ENCODE data around the gene PDE8B.

DNA sequence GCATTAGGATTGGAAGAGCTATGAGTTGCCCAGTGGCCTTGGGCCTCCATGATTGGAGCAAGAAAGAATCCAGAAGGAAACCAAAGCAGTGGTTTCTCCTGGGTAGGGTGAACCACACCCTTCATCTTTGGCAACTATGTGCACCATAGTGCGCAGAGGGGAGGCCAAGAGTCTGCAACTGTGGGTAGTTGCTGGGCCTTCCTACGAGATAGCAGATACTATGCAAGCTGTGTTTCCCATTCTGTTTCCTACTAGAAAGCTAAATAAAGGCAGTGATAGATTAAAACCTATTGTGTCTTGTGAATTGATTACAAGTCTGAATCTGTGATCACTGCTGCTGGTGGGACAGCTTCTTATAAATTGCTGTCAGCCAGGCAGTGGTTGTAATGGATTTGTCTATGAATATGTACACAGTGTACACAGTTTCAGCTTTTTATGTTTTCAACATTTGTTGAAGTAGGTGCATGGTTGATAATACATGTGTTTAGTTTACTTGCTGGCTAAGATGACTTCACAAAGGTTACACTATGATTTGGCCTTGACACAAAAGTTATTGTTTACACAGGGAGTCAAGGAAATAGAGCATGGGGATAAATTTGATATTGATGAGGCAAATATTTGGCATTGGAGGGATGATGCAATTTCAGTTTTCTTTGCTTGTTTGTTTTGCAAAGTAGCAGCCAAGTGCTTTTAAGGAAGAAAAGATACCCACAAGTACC lies 23.7 kb upstream of the PDE8B start:
- TF ChIP-seq POLR2A (IDR thresholded peaks at IDR 0.05): no peak
- TF ChIP-seq, protein P1, sequence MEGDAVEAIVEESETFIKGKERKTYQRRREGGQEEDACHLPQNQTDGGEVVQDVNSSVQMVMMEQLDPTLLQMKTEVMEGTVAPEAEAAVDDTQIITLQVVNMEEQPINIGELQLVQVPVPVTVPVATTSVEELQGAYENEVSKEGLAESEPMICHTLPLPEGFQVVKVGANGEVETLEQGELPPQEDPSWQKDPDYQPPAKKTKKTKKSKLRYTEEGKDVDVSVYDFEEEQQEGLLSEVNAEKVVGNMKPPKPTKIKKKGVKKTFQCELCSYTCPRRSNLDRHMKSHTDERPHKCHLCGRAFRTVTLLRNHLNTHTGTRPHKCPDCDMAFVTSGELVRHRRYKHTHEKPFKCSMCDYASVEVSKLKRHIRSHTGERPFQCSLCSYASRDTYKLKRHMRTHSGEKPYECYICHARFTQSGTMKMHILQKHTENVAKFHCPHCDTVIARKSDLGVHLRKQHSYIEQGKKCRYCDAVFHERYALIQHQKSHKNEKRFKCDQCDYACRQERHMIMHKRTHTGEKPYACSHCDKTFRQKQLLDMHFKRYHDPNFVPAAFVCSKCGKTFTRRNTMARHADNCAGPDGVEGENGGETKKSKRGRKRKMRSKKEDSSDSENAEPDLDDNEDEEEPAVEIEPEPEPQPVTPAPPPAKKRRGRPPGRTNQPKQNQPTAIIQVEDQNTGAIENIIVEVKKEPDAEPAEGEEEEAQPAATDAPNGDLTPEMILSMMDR (IDR thresholded peaks at IDR 0.05): no peak

Data from ovary (tissue), 3 donors.